ENCODE measurements around the gene VPS4A. TPM values are rescaled to one million over a fixed set of nuclear protein-coding genes. Genes with fewer than 3 reads are reported as not detected.

VPS4A gene
- total RNA-seq, 4 donors from 2014 or later = 41.9 to 46.5 (median 43.6) TPM

DNA sequence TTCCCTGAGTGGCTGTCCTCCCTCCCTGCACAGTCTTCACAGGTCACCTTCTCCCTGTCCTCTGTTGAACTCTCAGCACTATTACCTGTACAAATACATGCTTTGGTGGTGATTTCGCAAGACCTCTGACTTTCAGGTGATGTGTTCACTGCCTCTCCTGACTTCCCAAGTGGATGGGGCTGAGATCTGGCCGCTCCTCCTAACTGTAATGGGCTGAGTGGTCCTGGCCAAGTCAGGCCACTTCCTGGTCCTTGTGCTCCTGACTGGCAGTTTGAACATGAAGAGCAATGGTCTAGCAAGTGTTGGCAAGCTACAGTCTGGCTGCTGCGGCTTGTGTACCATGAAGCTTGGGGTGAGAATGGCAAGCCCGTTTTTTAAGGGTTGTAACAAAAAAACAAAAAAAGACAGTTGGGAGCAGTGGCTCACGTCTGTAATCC is 52.1 kb downstream of the VPS4A start:
- WGBS = 84% methylated on average over 5 of the region's 5 CpGs
- Histone ChIP-seq H3K27ac (replicated peaks in 1 of 4) (no peak overlapping the region), H3K36me3 (peaks cover 34 to 78% (median 73%) of the 10 kb centered on the region in 4 donors), H3K4me1 (no peaks in the 10 kb centered on the region), H3K9me3 (no peaks in the 10 kb centered on the region), H3K4me3 (no peak overlapping the region), H3K27me3 (no peaks in the 10 kb centered on the region)
- intact Hi-C loops (cut with DNase I) = no loop called here
- no peak for TF ChIP-seq POLR2AphosphoS5 (IDR thresholded peaks at IDR 0.05)
- TF ChIP-seq, protein P1, sequence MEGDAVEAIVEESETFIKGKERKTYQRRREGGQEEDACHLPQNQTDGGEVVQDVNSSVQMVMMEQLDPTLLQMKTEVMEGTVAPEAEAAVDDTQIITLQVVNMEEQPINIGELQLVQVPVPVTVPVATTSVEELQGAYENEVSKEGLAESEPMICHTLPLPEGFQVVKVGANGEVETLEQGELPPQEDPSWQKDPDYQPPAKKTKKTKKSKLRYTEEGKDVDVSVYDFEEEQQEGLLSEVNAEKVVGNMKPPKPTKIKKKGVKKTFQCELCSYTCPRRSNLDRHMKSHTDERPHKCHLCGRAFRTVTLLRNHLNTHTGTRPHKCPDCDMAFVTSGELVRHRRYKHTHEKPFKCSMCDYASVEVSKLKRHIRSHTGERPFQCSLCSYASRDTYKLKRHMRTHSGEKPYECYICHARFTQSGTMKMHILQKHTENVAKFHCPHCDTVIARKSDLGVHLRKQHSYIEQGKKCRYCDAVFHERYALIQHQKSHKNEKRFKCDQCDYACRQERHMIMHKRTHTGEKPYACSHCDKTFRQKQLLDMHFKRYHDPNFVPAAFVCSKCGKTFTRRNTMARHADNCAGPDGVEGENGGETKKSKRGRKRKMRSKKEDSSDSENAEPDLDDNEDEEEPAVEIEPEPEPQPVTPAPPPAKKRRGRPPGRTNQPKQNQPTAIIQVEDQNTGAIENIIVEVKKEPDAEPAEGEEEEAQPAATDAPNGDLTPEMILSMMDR (IDR thresholded peaks at IDR 0.05) = no peak
- TF ChIP-seq POLR2A (IDR thresholded peaks at IDR 0.05; ENCODE audit: low read depth) = no peak
- TF ChIP-seq EP300 (IDR thresholded peaks at IDR 0.05) = no peak
- no peak for DNase-seq (ENCODE audit: extremely low spot score)

DNA sequence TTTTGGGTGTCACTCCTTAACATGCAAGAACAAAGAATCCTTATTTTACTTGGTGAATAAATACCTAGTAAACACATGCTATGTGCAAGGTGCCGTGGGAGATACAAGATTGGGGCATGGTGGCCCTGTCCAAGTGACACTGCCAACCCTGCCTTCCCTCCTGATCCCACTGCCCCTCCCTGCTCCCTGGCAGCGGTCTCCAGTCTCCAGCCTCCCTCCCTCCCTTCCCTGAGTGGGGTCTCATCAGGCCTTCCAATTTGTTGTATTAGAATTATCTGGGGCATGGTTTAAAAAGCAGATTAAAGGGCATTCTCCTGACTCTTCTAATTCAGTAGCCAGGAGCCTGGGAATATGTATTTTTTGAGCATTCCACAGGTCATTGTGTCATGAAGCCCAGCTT is 52.9 kb downstream of the VPS4A start:
- Histone ChIP-seq H3K9me3 (no peaks in the 10 kb centered on the region), H3K4me1 (no peaks in the 10 kb centered on the region), H3K36me3 (peaks cover 40 to 86% (median 81%) of the 10 kb centered on the region in 4 donors), H3K4me3 (no peak overlapping the region), H3K27ac (replicated peaks in 1 of 4) (no peak overlapping the region), H3K27me3 (no peaks in the 10 kb centered on the region)
- intact Hi-C loops (cut with DNase I) = no loop called here
- DNase-seq (ENCODE audit: extremely low spot score) = no peak
- TF ChIP-seq EP300 (IDR thresholded peaks at IDR 0.05) (no peak), POLR2AphosphoS5 (IDR thresholded peaks at IDR 0.05) (no peak), POLR2A (IDR thresholded peaks at IDR 0.05; ENCODE audit: low read depth) (no peak)
- TF ChIP-seq, protein P1 (IDR thresholded peaks at IDR 0.05) = no peak
- 91% methylated on average over 2 of the region's 2 CpGs for WGBS

DNA sequence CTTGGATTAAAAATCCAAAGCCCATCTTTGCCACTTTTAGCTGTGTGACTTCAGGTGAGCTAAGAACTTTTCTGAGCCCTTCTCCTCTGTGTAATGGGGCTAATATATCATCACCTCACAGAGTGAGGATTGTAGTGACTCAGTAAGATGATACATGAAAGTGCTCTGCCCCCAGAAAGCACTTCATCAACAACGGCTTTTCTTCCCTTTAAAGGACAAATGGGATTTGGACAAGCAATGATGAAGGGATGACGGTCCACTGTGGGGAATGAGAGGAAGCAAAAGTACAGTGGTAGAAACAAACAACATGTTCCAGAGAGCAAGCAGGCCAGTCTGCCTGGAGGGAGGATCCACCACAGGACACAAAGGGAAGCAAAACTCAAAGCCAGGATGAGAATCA is 54.8 kb downstream of the VPS4A start:
- Histone ChIP-seq H3K27me3 (no peaks in the 10 kb centered on the region), H3K4me3 (no peak overlapping the region), H3K4me1 (no peaks in the 10 kb centered on the region), H3K27ac (replicated peaks in 1 of 4) (no peak overlapping the region), H3K9me3 (no peaks in the 10 kb centered on the region), H3K36me3 (peaks cover 58 to 92% (median 87%) of the 10 kb centered on the region in 4 donors)
- no peak for DNase-seq (ENCODE audit: extremely low spot score)
- intact Hi-C loops (cut with DNase I) = no loop called here
- WGBS = 81% methylated on average over 2 of the region's 2 CpGs
- TF ChIP-seq POLR2AphosphoS5 (IDR thresholded peaks at IDR 0.05) (no peak), EP300 (IDR thresholded peaks at IDR 0.05) (no peak), POLR2A (IDR thresholded peaks at IDR 0.05; ENCODE audit: low read depth) (no peak)
- TF ChIP-seq, protein P1 (IDR thresholded peaks at IDR 0.05) = no peak

DNA sequence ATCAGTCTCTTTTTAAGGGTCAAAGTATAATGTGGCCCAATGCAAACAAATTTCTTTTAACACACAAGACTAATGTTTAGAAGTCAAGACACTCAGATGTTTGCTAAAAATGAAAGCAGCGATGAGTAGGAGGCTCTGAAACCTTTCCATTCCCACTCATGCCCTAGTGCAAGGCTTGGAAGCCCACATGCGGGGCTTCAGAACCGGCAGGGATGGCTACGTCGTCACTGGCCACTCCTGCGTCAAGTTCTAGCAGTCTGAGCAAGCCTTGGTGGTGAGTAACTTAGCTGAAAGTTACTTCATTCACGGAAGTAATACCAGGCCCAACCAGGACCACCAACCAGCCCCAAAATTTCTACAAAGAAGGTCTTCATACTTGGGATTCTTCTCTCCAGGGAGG is 55.3 kb downstream of the VPS4A start:
- WGBS = 90% methylated on average over 7 of the region's 7 CpGs
- TF ChIP-seq EP300 (IDR thresholded peaks at IDR 0.05) (no peak), POLR2A (IDR thresholded peaks at IDR 0.05; ENCODE audit: low read depth) (no peak)
- TF ChIP-seq, protein P1 (IDR thresholded peaks at IDR 0.05) = no peak
- no peak for DNase-seq (ENCODE audit: extremely low spot score)
- H3K27me3 ChIP-seq = no peaks in the 10 kb centered on the region
- H3K27ac ChIP-seq (replicated peaks in 1 of 4) = no peak overlapping the region
- intact Hi-C loops (cut with DNase I) = no loop called here
- H3K36me3 ChIP-seq = peaks cover 61 to 92% (median 86%) of the 10 kb centered on the region in 4 donors
- H3K9me3 ChIP-seq = no peaks in the 10 kb centered on the region
- no peak overlapping the region for H3K4me3 ChIP-seq
- no peaks in the 10 kb centered on the region for H3K4me1 ChIP-seq

DNA sequence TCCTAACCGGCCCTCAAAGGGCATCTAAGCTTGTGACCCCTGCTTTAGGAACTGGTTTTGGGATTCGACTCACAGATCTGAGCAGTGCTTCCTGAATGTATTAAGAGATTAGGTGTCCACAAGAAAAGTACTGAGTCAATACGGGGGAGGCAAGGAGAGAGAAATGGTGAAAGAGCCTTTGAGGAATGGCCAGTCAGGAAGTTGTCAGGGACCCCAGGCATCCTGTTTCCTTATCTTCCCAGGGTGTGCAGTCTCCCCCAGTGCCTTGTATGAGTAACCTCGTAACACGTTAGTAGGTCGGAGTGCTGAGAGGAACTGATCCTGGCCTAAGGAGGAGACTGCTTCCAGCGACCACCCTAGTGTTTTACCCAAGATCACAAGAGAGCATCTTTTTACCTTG is 56.8 kb downstream of the VPS4A start:
- no peaks in the 10 kb centered on the region for H3K27me3 ChIP-seq
- WGBS = 76% methylated on average over 7 of the region's 7 CpGs
- H3K9me3 ChIP-seq = no peaks in the 10 kb centered on the region
- no peak overlapping the region for H3K27ac ChIP-seq (replicated peaks in 1 of 4)
- intact Hi-C loops (cut with DNase I) = no loop called here
- no peak for DNase-seq (ENCODE audit: extremely low spot score)
- no peaks in the 10 kb centered on the region for H3K4me1 ChIP-seq
- TF ChIP-seq EP300 (IDR thresholded peaks at IDR 0.05) (no peak), POLR2A (IDR thresholded peaks at IDR 0.05; ENCODE audit: low read depth) (no peak), POLR2AphosphoS5 (IDR thresholded peaks at IDR 0.05) (no peak)
- TF ChIP-seq, protein P1 (IDR thresholded peaks at IDR 0.05) = no peak
- H3K36me3 ChIP-seq = peaks cover 67 to 99% (median 96%) of the 10 kb centered on the region in 4 donors
- no peak overlapping the region for H3K4me3 ChIP-seq

All from esophagus muscularis mucosa (tissue), 4 donors.